Measurements from ENCODE around the gene SGCA. TPM values are rescaled to one million over a fixed set of nuclear protein-coding genes. Genes with fewer than 3 reads are reported as not detected.
A peak's percentile ranks its signal among the peaks of the same experiment; 100 is the strongest.

Gene SGCA
- total and polyA plus RNA-seq, 2 of the 13 experiments (the other 11 are each of a cell fraction or from before 2014, with no cell fraction given) = not detected

DNA sequence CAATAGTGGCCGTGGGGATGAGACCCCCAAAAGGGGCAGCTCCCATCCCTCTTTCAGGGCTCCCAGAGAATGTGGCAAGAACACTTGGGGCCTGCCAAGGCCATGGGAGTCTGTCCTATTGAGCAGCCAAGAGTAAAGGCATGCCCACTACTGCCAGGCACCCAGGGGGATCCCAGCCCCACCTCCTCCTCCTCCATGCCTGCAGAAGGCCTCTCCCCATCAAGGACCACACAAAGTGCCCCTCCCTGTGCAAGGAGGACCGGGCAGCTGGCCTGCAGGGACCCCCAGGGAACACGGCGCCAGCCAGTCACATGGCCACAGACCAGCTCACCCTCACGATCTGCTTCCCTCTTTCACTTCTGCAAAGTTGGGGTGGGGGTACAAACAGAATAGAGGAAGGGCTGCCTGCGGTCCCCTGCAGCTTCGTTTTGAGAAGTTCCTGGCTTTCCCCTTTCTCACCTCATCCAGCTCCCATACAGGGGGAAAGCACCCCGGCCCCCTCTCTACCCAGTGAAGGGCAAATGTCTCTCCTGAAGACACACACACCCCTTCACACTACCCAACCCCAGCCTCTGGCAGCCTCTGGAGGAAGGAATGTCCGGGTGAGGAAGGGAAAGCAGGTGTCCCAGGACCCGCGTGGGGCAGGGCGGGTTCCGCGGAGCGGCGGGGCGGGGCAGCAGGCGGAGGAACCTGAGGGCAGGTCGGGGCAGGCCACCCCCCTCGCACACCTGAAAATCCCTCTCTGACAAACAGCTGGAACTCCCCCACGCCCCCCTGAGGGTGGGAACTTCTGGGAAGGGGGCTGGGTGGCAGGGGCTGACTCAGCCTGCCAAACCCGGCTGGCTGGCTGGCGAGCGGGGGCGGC is 17.3 kb upstream of the SGCA start (continued):
- TF ChIP-seq, protein P1, sequence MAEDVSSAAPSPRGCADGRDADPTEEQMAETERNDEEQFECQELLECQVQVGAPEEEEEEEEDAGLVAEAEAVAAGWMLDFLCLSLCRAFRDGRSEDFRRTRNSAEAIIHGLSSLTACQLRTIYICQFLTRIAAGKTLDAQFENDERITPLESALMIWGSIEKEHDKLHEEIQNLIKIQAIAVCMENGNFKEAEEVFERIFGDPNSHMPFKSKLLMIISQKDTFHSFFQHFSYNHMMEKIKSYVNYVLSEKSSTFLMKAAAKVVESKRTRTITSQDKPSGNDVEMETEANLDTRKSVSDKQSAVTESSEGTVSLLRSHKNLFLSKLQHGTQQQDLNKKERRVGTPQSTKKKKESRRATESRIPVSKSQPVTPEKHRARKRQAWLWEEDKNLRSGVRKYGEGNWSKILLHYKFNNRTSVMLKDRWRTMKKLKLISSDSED (CRISPR knock-in tag; IDR thresholded peaks at IDR 0.05) = no peak
- TF ChIP-seq ZNF12 (CRISPR knock-in tag; IDR thresholded peaks at IDR 0.05) (no peak), ZSCAN12 (CRISPR knock-in tag; IDR thresholded peaks at IDR 0.05) (no peak), ZNF564 (CRISPR knock-in tag; IDR thresholded peaks at IDR 0.05) (no peak), MED13 (CRISPR knock-in tag; IDR thresholded peaks at IDR 0.05) (0 out of 2 replicates have a peak, but pooled peaks have one; percentile 20), ZNF878 (CRISPR knock-in tag; IDR thresholded peaks at IDR 0.05) (0 out of 2 replicates have a peak, but pooled peaks have one; percentile 36), ZNF205 (CRISPR knock-in tag; IDR thresholded peaks at IDR 0.05) (no peak), CBFB (CRISPR knock-in tag; IDR thresholded peaks at IDR 0.05) (no peak), GABPB1 (CRISPR knock-in tag; IDR thresholded peaks at IDR 0.05) (no peak; the same call in 1 of the 2 replicates), ZEB1 (IDR thresholded peaks at IDR 0.05; ENCODE audit: insufficient replicate concordance, low read depth) (peak; percentile 63), ZNF317 (CRISPR knock-in tag; IDR thresholded peaks at IDR 0.05) (no peak), ZFP62 (CRISPR knock-in tag; IDR thresholded peaks at IDR 0.05) (no peak), POLR2AphosphoS2 (IDR thresholded peaks at IDR 0.05; ENCODE audit: low read depth, low read length) (no peak), TGIF2 (CRISPR knock-in tag; IDR thresholded peaks at IDR 0.05) (peak; percentile 99), SNAI1 (CRISPR knock-in tag; IDR thresholded peaks at IDR 0.05; ENCODE audit: borderline replicate concordance) (no peak), ASH2L (IDR thresholded peaks at IDR 0.05; ENCODE audit: insufficient read length, low read depth, low read length) (no peak), HMG20A (CRISPR knock-in tag; IDR thresholded peaks at IDR 0.05; ENCODE audit: borderline replicate concordance) (no peak)
- TF ChIP-seq, protein P2, sequence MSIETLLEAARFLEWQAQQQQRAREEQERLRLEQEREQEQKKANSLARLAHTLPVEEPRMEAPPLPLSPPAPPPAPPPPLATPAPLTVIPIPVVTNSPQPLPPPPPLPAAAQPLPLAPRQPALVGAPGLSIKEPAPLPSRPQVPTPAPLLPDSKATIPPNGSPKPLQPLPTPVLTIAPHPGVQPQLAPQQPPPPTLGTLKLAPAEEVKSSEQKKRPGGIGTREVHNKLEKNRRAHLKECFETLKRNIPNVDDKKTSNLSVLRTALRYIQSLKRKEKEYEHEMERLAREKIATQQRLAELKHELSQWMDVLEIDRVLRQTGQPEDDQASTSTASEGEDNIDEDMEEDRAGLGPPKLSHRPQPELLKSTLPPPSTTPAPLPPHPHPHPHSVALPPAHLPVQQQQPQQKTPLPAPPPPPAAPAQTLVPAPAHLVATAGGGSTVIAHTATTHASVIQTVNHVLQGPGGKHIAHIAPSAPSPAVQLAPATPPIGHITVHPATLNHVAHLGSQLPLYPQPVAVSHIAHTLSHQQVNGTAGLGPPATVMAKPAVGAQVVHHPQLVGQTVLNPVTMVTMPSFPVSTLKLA (IDR thresholded peaks at IDR 0.05) = no peak
- TF ChIP-seq, protein P3, sequence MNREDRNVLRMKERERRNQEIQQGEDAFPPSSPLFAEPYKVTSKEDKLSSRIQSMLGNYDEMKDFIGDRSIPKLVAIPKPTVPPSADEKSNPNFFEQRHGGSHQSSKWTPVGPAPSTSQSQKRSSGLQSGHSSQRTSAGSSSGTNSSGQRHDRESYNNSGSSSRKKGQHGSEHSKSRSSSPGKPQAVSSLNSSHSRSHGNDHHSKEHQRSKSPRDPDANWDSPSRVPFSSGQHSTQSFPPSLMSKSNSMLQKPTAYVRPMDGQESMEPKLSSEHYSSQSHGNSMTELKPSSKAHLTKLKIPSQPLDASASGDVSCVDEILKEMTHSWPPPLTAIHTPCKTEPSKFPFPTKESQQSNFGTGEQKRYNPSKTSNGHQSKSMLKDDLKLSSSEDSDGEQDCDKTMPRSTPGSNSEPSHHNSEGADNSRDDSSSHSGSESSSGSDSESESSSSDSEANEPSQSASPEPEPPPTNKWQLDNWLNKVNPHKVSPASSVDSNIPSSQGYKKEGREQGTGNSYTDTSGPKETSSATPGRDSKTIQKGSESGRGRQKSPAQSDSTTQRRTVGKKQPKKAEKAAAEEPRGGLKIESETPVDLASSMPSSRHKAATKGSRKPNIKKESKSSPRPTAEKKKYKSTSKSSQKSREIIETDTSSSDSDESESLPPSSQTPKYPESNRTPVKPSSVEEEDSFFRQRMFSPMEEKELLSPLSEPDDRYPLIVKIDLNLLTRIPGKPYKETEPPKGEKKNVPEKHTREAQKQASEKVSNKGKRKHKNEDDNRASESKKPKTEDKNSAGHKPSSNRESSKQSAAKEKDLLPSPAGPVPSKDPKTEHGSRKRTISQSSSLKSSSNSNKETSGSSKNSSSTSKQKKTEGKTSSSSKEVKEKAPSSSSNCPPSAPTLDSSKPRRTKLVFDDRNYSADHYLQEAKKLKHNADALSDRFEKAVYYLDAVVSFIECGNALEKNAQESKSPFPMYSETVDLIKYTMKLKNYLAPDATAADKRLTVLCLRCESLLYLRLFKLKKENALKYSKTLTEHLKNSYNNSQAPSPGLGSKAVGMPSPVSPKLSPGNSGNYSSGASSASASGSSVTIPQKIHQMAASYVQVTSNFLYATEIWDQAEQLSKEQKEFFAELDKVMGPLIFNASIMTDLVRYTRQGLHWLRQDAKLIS (CRISPR knock-in tag; IDR thresholded peaks at IDR 0.05) = no peak
- TF ChIP-seq, protein P4, sequence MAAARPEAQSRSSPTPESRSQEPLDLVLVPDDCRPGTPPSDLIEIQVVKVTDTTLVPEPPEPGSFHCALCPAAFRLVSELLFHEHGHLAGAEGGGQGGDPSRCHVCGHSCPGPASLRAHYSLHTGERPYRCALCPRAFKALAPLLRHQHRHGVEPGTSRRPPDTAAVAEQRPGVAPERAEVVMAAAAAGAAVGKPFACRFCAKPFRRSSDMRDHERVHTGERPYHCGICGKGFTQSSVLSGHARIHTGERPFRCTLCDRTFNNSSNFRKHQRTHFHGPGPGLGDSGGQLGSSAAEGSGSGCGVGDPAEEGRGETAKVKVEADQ (CRISPR knock-in tag; IDR thresholded peaks at IDR 0.05; ENCODE audit: borderline replicate concordance) = 0 out of 2 replicates have a peak, but pooled peaks have one; percentile 1
- TF ChIP-seq, protein P5, sequence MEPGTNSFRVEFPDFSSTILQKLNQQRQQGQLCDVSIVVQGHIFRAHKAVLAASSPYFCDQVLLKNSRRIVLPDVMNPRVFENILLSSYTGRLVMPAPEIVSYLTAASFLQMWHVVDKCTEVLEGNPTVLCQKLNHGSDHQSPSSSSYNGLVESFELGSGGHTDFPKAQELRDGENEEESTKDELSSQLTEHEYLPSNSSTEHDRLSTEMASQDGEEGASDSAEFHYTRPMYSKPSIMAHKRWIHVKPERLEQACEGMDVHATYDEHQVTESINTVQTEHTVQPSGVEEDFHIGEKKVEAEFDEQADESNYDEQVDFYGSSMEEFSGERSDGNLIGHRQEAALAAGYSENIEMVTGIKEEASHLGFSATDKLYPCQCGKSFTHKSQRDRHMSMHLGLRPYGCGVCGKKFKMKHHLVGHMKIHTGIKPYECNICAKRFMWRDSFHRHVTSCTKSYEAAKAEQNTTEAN (CRISPR knock-in tag; conservative IDR thresholded peaks at IDR 0.05) = no peak
